GM19043 (cell line): ENCODE data around the gene CMTM6.
A peak's percentile ranks its signal among the peaks of the same experiment; 100 is the strongest.
"Not testable (repeated sequence)": the region's sequence is repeated elsewhere in the genome, so short reads cannot be mapped to it uniquely, and the experiment has no call there.

ENCODE experiments used
- ATAC-seq: cut with Tn5 transposase; IDR thresholded peaks from one replicate; pipeline ENCODE4 v1.9.1; 2021; ENCODE audit warnings: low read depth; ENCODE audit not compliant: unreplicated experiment

Gene CMTM6

DNA sequence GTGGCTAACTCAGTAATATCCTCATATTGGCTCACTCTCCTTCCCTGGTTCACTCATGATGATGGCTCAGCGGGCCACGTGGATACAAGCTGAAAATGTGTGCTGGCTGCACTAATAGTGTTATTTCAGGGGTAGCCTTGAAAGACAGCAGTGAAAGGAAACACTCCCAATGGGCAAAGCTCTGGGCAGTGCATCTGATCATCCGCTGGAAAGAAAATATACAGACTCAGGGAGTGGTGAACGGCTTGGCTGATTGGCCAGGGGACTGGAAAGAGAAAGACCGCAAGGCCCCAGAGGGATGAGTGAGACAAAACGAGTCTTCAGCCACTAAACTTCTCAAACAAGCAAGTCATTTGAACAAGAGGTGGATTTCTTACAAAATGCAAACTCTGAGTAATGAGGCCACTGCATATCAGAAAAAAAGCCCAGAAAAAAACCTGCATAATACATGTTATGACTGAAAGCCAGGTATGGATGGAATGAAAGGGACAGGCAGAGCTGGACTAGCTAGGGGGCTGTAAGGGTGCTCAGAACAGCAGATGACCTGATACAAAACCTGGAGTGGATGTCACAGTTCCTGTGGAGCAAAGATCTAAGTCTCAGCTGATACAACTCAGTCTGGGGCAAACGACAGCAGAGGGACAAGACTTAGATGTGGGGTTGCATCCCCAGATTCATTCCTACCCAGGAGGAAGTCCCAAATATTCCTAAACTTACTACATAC, 33.3 kb downstream of the CMTM6 start:
- peak; percentile 6 for ATAC-seq

DNA sequence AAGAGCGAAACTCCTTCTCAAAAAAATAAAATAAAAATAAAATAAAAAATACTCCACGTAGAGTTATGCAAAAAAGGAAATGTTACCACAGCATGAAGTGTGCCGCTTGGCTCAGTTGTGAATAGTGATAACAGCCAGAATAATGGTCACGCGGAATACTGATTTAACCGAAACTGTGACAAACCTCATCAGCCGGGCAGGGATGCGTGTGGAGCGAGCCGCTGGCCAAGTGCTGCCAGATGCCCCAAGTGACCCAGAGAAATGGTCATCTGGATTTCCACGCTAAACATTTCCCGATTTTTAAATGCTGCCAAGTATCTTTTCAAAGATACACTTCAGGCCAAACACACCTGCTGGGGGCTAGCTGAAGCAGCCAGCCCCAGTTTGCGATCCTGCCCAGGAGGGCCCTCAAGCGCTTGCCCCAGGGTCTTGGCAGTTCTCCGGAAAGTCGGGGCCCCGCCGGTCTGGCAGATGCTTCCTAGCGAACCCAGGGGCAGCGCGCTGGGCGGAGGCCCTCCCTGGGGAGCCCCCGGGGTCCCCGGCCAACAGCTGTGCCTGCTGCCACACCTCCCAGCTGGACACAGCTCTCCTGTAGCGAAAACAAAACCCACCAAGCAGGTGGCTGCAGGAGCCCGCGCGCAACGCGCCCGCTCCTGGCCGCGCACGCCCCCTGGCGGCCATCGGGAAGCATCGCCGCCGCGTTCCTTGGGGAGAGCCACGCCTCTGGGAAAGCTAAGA, 35.1 kb downstream of the CMTM6 start:
- peak; percentile 70 for ATAC-seq

DNA sequence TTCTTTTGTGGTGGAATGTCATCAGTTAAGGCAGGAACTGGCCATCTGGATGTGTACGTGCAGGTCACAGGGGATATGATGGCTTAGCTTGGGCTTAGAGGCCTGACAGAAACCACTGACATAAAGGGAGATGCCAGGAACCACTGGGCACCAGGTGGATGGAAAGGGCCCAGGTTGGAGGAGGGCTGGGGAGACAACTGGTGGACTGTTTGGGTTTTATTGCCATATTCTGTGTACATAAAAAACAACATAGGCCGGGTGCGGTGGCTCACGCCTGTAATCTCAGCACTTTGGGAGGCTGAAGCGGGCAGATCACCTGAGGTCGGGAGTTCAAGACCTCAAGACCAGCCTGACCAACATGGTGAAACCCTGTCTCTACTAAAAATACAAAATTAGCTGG, 35.8 kb downstream of the CMTM6 start:
- ATAC-seq, result not testable (repeated sequence)

DNA sequence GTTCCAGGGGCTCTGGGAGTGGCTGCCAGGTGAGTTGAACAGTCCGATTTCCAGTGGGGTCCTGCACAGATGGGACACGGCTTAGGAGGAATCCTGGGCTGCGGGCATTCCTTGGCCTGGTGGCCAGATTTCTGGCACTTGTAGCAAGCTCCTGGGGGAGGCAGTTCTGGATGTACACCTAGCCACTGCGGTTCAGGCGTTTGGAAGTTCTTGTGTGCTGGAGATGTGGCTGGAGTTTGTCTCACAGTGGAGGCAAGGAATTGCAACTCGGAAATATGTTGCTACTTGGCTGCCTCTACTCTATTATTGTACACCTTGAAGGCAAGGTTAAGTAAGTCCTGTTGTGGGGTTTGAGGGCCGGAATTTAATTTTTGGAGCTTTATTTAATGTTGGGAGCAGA, 37.9 kb downstream of the CMTM6 start:
- not testable (repeated sequence) for ATAC-seq

DNA sequence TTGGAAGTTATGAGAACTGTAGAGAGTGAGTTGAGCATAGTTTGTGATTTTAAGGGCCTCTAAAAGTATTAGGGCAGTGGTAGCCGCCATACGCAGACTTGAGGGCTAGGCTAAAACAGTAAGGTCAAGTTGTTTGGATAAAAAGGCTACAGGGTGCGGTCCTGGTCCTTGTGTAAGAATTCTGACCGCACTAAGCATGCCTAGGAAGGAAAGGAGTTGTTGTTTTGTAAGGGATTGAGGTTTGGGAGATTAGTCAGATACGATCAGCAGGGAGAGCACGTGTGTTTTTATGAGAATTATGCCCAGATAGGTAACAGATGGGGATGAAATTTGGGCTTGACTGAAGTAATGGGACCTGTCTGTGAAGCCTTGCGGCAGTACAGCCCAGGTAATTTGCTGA, 39.2 kb downstream of the CMTM6 start:
- not testable (repeated sequence) for ATAC-seq

DNA sequence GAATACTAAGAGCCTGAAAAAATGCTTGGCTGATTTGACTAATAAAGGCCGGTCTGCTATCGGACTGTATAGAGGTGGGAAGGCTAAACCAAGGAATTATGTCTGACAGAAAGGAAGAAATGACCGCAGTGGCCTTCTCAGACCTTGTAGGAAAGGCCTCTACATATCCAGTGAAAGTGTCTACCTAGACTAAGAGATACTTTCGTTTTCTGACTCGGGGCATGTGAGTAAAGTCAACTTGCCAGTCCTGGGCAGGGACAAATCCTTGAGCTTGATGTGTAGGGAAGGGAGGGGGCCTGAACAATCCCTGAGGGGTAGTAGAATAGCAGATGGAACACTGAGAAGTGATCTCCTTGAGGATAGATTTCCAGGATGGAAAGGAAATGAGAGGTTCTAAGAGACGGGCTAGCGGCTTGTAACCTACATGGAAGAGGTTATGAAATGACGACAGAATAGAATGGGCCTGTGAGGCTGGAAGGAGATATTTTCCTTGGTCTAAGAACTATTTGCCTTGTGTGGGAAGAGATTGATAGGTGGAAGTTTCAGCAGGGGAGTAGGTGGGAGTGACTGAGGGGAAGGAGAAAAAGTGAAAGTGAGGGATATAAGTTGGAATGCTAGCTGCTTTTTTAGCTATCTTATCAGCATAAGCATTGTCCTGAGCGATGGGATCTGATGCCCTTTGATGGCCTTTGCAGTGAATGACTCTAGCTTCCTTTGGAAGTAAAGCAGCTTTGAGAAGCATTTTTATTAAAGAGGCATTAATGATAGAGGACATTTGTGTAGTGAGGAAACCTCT, 40.3 kb downstream of the CMTM6 start:
- ATAC-seq, result not testable (repeated sequence)

DNA sequence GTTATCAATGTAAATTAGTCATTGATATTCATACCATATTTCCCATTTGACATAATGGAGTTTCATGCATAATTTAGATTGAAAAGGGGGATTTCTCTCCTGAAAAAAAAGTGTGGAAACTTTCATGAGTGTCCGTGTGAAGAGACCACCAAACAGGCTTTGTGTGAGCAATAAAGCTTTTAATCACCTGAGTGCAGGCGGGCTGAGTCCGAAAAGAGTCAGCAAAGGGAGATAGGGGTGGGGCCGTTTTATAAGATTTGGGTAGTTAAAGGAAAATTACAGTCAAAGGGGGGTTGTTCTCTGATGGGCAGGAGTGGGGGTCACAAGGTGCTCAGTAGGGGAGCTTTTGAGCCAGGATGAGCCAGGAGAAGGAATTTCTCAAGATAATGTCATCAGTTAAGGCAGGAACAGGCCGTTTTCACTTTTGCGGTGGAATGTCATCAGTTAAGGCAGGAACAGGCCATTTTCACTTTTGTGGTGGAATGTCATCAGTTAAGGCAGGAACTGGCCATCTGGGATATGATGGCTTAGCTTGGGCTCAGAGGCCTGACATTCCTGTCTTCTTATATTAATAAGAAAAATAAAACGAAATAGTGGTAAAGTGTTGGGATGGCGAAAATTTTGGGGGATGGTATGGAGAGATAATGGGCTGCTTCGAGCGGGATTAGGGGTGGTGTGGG, 41.7 kb downstream of the CMTM6 start:
- not testable (repeated sequence) for ATAC-seq

DNA sequence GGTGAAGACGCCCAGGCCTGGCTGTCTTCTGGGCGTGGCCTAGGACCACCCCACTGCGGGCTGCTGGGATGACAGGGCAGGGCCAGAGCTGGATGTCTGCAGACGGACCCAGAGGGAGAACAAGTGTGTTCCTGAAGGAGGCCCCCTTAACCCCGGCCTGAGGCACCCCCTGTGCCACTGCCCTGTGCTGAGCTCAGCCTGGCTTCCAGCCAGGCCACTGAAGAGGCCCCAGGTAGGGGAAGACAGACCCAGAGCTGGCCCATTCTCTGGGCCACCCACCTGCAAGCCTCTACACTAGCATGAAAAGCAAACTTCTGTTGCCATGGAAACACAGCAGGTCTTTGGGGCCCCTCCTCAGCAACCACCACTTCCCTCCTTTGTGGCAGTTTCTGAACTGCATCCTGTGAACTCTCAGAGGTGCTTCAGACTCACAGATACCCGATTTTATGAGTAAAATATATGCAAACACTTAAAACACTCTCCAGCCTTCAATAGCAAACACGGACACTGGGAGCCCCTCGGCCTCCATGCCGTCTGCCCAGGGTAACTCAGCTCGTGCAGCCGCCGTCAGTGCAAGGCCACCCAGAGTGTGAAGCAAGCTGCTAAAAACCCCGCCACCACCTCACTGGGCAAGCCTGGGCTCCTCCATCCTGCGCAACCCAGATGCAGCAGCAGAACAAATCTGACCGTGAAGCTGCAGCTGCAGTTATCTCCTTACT, 42.5 kb downstream of the CMTM6 start:
- ATAC-seq, result peak; percentile 85

DNA sequence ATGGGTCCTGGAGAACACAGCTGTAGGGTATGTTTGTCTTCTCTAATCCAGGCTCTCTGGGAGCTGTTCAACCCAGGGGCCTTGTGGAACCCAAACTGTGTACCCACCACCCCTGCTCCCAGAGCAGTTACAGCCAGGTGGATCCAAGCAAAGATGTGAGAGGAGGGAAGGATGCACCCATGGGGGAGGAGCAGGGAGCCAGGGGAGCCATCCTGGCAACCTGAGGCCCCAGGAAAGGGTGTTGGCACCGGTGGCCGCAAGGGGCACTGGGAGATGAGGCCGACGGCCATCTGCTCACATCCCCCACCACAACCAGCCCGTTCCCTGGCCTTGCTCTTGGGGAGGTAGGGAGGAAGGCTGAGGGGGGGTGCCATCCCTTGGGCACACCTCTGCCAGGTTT, 43.2 kb downstream of the CMTM6 start:
- no peak for ATAC-seq

DNA sequence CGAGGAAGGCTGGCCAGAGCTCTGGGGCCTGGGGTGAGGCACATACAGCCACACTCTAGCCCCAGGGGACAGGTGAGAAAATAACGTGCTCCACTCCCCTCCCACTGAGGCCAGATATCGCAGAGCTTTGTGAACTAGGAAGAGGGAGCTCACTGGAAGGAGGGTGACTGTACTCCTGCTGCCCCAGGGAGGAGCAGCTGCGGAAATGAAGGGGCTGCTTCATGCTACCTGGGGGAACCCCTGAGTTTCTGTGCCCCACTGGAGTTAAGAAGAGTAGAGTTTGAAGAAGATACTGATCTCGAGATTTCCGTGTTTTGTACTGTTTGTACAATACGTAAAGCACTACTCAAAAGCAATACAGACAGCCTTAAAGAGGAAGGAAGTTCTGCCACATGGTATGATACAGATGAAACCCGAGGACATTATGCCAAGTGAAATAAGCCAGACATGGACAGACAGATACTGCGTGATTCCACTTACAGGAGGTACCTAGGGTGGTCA, 44.6 kb downstream of the CMTM6 start:
- no peak for ATAC-seq

DNA sequence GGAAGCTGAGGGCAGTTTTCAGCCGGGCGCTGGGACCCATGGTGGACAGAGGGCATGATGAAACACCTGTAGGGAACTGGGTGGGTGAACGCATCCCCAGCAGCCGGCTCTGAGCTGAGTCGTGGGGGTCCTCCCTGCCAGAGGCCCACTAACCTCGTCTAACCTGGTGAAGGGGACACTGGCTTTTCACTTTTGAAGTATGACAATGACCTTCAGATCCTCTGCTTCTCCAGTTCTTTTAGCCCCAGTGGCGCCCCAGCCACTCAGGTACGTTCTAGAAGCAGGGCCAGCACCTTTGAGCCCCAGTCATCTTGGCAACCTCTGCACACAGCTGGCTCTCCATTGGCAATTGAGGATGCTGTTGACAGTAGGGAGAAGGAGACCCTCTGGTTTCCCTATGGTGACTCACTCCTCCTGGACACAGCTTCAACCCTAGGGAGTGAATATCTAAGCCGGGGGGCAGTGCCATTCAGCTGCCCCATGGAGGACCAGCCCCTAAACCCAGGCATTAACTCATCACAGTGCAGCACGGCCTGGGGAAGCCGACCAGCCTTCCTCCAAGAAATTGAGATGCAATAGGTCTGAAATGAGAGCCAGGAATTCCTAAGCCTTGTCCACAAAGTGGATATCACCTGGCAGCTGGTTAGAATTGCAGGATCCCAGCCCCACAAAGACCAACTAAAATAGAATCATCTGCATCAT, 46.1 kb downstream of the CMTM6 start:
- ATAC-seq, result no peak

DNA sequence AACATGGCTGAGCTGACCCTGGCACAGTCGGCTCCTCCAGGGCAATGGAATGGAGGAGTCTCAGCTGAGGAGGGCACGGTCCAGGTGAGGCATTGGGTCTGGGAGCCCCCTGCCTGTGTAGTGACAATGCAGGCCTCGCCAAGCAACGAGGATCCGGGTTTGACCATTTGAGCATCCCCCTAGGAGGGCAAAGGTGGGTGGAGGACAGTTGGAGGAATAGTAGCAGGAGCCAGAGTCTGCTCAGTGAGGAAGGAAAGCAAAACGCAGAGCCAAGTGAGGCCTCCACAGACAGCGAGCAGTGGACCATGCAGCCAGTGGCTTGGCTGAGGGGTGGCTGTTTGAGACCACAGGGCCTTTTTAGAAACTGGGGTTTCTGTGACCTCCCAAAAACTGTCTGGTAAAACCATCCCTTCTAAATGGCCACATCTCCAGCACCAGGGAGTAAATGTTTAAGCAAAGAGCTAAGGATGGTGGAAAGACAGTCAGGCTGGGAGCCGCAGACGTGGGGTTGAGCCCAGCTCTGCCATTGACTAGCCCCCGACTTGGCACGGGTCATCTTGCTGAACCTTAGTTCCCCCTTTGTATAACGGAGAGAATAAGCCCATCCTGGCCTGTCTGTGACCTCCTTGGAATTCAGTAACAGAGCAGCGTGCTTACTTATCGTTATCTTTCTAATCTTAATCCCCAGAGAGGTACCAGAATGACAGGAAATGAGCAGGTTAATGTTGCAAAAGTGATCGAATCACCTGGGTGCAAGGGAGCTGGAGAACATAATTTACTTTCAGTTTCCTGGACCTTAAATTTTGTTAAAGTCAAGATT, 46.8 kb downstream of the CMTM6 start:
- ATAC-seq, result no peak

DNA sequence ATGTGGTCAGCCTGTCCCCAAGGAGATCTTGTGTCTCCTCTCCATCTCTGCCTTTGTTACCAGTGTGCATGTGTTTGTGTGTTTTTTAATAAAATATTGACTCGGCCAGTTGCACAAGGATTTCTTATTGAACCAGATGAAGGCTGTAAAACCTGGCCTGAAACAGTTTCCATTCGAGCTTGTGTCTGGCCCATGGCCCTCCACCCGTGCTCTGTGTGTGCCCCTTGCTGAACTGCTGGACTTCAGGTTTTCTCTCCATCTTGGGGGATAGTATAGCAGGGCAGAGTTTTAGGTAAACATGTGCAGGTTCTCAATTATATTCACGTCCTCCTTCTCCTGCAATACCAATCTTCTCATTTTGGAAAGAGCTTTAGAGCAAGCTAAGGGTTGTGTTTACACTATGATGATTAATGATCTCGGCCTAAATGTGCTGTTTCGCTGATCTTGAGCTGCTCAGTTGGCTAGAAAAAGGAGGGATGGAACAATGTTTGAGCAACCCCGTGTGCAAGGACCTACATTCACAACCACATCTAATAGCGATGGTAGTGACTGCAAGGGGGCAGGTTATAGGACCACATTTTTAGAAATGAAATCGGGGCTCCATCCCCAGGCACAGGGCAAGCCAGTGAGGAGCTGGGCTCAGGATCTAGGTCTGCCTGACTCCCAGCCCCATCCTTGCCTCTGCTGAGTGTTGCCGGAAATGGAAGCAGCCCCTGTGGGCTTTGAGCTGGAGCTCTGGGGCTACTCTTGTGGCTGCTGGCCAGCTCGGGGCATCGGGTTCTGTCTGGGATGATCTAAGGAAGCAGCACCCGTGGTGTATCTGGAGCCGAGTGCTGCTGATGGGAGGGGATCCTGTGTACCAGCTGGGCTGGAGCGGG, 47.7 kb downstream of the CMTM6 start:
- ATAC-seq, result no peak

DNA sequence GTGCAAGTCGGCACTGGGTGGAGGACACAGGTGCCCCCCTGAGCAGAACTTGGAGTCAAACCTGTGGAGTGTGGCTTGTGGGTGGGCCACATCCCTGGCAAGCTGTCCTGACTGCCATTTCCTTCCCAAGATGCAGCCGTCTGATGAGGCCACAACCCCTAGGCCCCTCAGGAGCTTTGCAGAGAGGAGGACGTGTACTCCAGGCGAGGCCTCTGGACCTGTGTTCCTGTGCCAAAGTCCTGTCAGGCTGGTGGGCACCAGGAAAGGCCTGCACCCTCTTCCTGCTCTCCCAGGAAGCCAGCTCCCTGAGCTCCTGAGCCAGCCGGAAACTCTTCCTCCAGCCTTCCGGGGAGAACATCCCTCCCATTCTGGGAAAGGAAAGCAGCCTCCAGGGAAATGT, 48.5 kb downstream of the CMTM6 start:
- ATAC-seq, result no peak

DNA sequence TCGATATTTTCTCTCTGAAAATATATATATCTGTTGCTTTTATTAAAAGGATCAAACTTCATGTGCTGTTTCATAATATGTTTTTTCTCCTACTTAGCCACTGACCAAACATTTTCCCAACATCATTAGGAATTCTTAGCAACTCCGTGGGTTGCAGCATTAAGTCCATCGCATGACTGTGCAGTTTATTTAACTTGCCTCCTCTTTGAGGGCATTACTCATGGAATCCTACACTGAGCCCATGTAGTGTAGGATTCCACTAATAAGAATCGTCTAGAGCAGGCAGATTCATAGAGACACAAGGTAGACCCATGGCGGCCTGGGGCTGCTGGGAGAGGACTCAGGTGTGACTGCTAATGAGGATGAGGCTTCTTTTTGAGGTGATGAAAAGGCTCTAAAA, 49.3 kb downstream of the CMTM6 start:
- no peak for ATAC-seq

DNA sequence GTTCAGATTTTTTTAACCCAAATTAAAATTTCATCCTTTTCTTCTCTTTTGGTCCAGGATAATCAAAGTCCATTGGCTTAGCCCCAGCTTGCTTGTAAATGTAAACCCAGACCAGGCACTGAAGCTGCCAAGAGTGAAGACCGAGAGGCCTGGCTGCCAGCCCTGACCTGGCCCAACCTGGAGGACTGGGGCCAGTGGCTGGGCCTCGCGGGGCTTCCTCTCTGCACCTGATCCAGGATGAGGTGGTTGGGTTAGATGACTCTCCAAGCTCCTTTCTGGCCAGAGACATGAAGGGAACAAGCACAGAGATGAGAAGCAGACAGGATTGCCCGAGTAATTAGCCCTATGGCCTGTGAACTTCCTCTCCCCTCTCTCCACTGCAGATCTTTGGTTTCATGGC, 50.6 kb downstream of the CMTM6 start:
- ATAC-seq, result no peak

DNA sequence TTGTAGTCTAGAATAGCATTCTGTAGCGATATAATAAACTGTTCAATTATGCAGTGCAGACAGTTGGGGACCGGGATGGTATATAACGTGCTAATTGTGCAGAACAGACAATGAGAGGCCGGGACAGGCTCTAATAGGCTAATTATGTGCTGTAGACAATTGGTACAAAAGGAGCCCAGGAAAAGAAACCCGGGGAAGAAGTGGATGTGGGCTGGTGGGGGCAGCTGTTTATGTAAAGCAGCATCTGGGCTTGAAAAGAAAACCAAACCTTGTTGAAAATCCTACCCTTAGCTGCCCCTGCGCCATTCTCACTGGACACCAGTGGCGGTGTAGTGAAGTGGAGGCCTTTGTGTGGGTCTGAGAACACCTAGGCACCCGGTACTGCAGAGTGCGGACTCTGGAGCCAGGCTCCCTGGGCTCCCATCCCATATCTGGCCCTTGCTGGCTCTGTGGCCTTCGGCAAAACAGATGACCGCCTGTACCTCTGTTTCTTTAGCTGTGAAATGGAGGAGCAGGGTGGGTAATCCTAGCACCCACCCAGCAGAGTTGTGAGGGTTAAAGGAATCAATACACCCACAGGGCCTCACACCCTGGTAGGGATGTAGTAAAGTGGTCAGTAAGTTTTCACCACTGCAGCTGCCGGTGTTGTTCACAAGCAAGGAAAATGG, 51.5 kb downstream of the CMTM6 start:
- ATAC-seq, result no peak
